HepG2 (cell line): ENCODE results near the gene MRPL28. TPM values are rescaled to one million over a fixed set of nuclear protein-coding genes. Genes with fewer than 3 reads are reported as not detected.

ENCODE experiments used
- ATAC-seq: fragments of 200-7000 bp; cut with Tn5 transposase; 3 replicates; pipeline ENCODE4 v1.9.1; 2020; ENCODE audit warnings: mild to moderate bottlenecking, moderate library complexity
- BruUV-seq: library from RNA; stranded (reverse); fragments of 400-500 nt; replicated peaks from 2 replicates; lab custom pipeline; 2021; lab: Mats Ljungman, UMichigan
- CTCF ChIA-PET: fragments of 300-600 bp; formaldehyde crosslinking; extraction: SDS; loops from one replicate; lab custom pipeline; 2021; ENCODE audit warnings: low total read pairs, inconsistent platforms, low intra/inter-chr PET ratio; lab: Yijun Ruan, JAX
- POLR2A ChIA-PET: fragments of 350-600 bp; sonication (Branson Sonifier 250); formaldehyde crosslinking; loops from one replicate; lab custom pipeline; 2020; ENCODE audit warnings: antibody characterized with exemption, inconsistent platforms; lab: Yijun Ruan, JAX
- DNase-seq: peaks from one replicate; pipeline ENCODE4 v3.0.0-alpha.2; 2015; ENCODE audit warnings: low spot score
- FAIRE-seq: peaks from 3 replicates; lab custom pipeline; 2011; peaks lifted over from hg19 to GRCh38; lab: Jason Lieb, UNC
- H2AFZ ChIP-seq: one replicate; pipeline ENCODE4 v1.6.1; 2011; ENCODE audit warnings: low read length, inconsistent platforms
- H3K27ac ChIP-seq: fragments of 300-600 bp; 3 replicates; pipeline ENCODE4 v1.8.0; 2011; ENCODE audit warnings: mixed run types, mild to moderate bottlenecking, mixed read lengths, low read length, inconsistent platforms; ENCODE audit not compliant: insufficient read depth; ENCODE audit errors: extremely low read length
- H3K27me3 ChIP-seq, 2 experiments: fragments of 200-600 bp in 1 of 2; 2 replicates in 1 of 2; 3 replicates in 1 of 2; pipeline versions ENCODE4 v1.6.0 to v1.8.0; 2011; ENCODE audit warnings: low read length in 2 of 2, mild to moderate bottlenecking in 2 of 2, moderate library complexity in 2 of 2, inconsistent platforms in 1 of 2; ENCODE audit not compliant: insufficient read depth in 2 of 2, control insufficient read depth in 1 of 2
- H3K36me3 ChIP-seq, 2 experiments: fragments of 200-600 bp in 1 of 2; replicated peaks in 1 of 2; 2 replicates in 1 of 2; 3 replicates in 1 of 2; pipeline versions ENCODE4 v1.5.1 to v1.8.0; 2011; ENCODE audit warnings: low read length in 2 of 2, inconsistent platforms in 1 of 2; ENCODE audit not compliant: insufficient read depth in 2 of 2, control insufficient read depth in 1 of 2
- H3K4me1 ChIP-seq: 2 replicates; pipeline ENCODE4 v1.5.1; 2012; ENCODE audit warnings: low read length, inconsistent platforms; ENCODE audit not compliant: insufficient read depth
- H3K4me2 ChIP-seq: 2 replicates; pipeline ENCODE4 v1.6.0; 2011; ENCODE audit warnings: low read depth, low read length, inconsistent platforms
- H3K4me3 ChIP-seq, 3 experiments: fragments of 200-600 bp in 1 of 3; sonication (generic), shearing (Covaris generic) in 1 of 3; replicated peaks in 1 of 3; 2 replicates each; pipeline ENCODE4 v1.5.1; 2011 to 2016; ENCODE audit warnings: low read length in 3 of 3, inconsistent platforms in 2 of 3, low read depth in 2 of 3, mild to moderate bottlenecking in 2 of 3, control low read depth in 1 of 3, mixed read lengths in 1 of 3; ENCODE audit not compliant: insufficient read depth in 1 of 3
- H3K79me2 ChIP-seq: one replicate; pipeline ENCODE4 v1.6.1; 2011; ENCODE audit warnings: low read length, inconsistent platforms; ENCODE audit not compliant: insufficient read depth
- H3K9ac ChIP-seq: 2 replicates; pipeline ENCODE4 v1.6.0; 2011; ENCODE audit warnings: mild to moderate bottlenecking, low read depth, low read length, inconsistent platforms; ENCODE audit not compliant: insufficient read depth
- H3K9me3 ChIP-seq: 2 replicates; pipeline ENCODE4 v1.5.1; 2012; ENCODE audit warnings: mild to moderate bottlenecking, low read length
- H4K20me1 ChIP-seq: 2 replicates; pipeline ENCODE4 v1.6.0; 2011; ENCODE audit warnings: inconsistent platforms, mild to moderate bottlenecking, low read length, moderate library complexity; ENCODE audit not compliant: insufficient read depth
- AGO2 ChIP-seq: fragments of 200-400 bp; formaldehyde crosslinking; optimal IDR thresholded peaks from 2 replicates; pipeline ENCODE3; 2017; ENCODE audit warnings: mild to moderate bottlenecking, low read depth, low read length, moderate library complexity
- KDM3A ChIP-seq: IDR thresholded peaks from 2 replicates; pipeline ENCODE4 v1.6.1; 2018; ENCODE audit warnings: low read depth, missing compliant biosample characterization
- POLR2A ChIP-seq, 2 experiments: IDR thresholded peaks; 2 replicates each; pipeline ENCODE4 v1.6.1; 2011; ENCODE audit warnings: low read depth in 2 of 2, low read length in 2 of 2, mild to moderate bottlenecking in 1 of 2, moderate library complexity in 1 of 2; ENCODE audit not compliant: insufficient read depth in 1 of 2
- RBFOX2 ChIP-seq: fragments of 200-400 bp; formaldehyde crosslinking; IDR thresholded peaks from 2 replicates; pipeline ENCODE4 v1.6.1; 2017; ENCODE audit warnings: low read depth, mild to moderate bottlenecking, low read length
- SMARCC2 ChIP-seq: fragments of 450-650 bp; IDR thresholded peaks from 2 replicates; pipeline ENCODE4 v1.6.1; 2017; ENCODE audit warnings: antibody characterized with exemption, mild to moderate bottlenecking
- ZBTB38 ChIP-seq: sonication (generic); formaldehyde crosslinking; IDR thresholded peaks from 2 replicates; pipeline ENCODE4 v1.5.1; 2020; ENCODE audit warnings: mild to moderate bottlenecking, missing genetic modification reagents
- ZNF75D ChIP-seq: sonication (generic); formaldehyde crosslinking; IDR thresholded peaks from 2 replicates; pipeline ENCODE4 v1.8.1; 2023; ENCODE audit warnings: missing genetic modification reagents, mild to moderate bottlenecking, borderline replicate concordance
- WGBS: methylation state at CpG from one replicate; pipeline ENCODE4 v1.1.6; 2017; ENCODE audit warnings: low lambda C conversion rate; 5-methylcytosine and 5-hydroxymethylcytosine counted together
- in situ Hi-C: cut with HindIII; loops from 2 replicates; pipeline ENCODE4 v1.10.0; 2017; ENCODE audit warnings: low pct_unique_long_range_greater_than_20kb; ENCODE audit not compliant: extremely low pct_ligation_motif_present
- intact Hi-C: fragments of 100-400 bp; cut with micrococcal nuclease; formaldehyde crosslinking; loops from one replicate; pipeline ENCODE4 v1.10.0; 2022; ENCODE audit not compliant: unreplicated experiment
- polyA plus RNA-seq, 8 experiments: library from polyadenylated mRNA; depleted of rRNA in 3 of 8; stranded (reverse) in 7 of 8; unstranded in 1 of 8; fragments of >200 nt; fragmentation: Illumina TruSeq in 4 of 8; extraction: Trizol in 4 of 8; gene quantifications; 2 replicates each; pipeline versions ENCODE4 v1.2.1 to v1.2.3, GENCODE V29; 2011 to 2016; ENCODE audit warnings: low read depth in 4 of 8, missing spikeins in 1 of 8, mixed read lengths in 1 of 8; ENCODE audit not compliant: insufficient read depth in 1 of 8
- total RNA-seq, 5 experiments: library from RNA; depleted of rRNA; stranded (reverse); fragments of >200 nt; fragmentation: Illumina TruSeq; extraction: Trizol; gene quantifications; 2 replicates each; pipeline ENCODE4 v1.2.3, GENCODE V29; 2016; ENCODE audit warnings: low read depth in 1 of 5

MRPL28 gene
- total and polyA plus RNA-seq, 2 of the 13 experiments (the other 11 are each of a cell fraction or from before 2014, with no cell fraction given), result 114 to 135 TPM

DNA sequence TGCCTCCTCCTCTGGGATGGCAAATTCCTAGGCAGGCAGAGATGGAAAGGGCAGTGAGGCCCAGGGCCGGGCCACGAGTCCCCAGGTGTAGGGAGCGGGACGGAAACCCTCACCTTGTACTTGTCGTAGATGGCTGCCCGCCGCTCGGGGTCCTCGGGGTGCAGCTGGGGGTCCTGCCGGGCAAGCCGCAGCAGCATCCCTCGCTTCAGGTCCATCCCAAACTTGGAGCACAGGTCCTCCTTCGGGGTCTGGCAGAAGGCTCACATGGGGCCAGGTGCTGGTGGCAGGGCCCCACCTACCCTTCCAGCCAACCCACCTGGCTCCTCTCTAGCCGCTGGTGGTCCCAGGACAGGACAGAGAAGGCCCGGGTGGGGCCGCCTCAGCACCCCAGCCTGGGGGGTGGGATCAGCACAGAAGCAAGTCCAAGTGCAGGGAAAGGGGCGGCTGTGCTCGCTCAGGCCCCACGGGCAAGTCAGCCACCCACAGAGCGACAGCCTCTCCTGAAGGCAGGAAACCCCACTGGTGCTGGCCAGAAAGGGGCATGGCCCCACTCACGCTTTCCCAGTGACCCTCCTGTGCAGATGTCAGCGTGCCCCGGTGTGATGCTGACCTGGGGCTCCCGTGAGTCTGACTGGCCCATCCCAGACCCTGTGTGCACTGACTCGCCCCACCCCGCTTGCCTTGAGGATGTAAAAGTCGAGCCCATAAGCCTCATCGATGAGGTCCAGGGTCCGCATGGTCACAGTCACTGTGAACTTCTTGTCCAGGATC is 1.8 kb downstream of the MRPL28 start:
- no peak overlapping the region for H3K27ac ChIP-seq
- no peak for FAIRE-seq
- no peak for ATAC-seq
- intact Hi-C loops (no loop called here), in situ Hi-C loops (no loop called here)
- TF ChIP-seq ZBTB38 (peak; percentile 52; the same call in 1 of the 2 replicates), RBFOX2 (peak; percentile 50; the same call in 1 of the 2 replicates), KDM3A (CRISPR knock-in tag) (no peak)
- no peak for DNase-seq
- POLR2A ChIA-PET, result interaction anchor here (2.8 kb wide), 1 partner anchor 13 kb away, joined by 27 read pairs; the partner anchor contains the start of gene PGAP6
- H3K4me1 ChIP-seq, result peaks cover 44% of the 10 kb centered on the region
- H3K36me3 ChIP-seq, result peaks cover 5 to 26% of the 10 kb centered on the region in 2 experiments; a peak in 4 of 5 replicates
- H3K27me3 ChIP-seq, result peaks cover 0 to 6% of the 10 kb centered on the region in 2 experiments; a peak in 2 of 5 replicates
- 90% methylated on average over 16 of the region's 29 CpGs for WGBS
- no peak overlapping the region for H3K9ac ChIP-seq
- no peaks in the 10 kb centered on the region for H3K9me3 ChIP-seq
- CTCF ChIA-PET, result no interaction called here
- no peak overlapping the region for H2AFZ ChIP-seq
- H4K20me1 ChIP-seq, result no peaks in the 10 kb centered on the region
- peaks cover 6% of the 10 kb centered on the region for H3K79me2 ChIP-seq
- H3K4me2 ChIP-seq, result peak overlapping the region; percentile 86; the same call in 1 of the 2 replicates
- BruUV-seq, result no TSS peak
- peak overlapping the region in 1 of 3 experiments; percentile 79; a peak in 2 of 6 replicates for H3K4me3 ChIP-seq

DNA sequence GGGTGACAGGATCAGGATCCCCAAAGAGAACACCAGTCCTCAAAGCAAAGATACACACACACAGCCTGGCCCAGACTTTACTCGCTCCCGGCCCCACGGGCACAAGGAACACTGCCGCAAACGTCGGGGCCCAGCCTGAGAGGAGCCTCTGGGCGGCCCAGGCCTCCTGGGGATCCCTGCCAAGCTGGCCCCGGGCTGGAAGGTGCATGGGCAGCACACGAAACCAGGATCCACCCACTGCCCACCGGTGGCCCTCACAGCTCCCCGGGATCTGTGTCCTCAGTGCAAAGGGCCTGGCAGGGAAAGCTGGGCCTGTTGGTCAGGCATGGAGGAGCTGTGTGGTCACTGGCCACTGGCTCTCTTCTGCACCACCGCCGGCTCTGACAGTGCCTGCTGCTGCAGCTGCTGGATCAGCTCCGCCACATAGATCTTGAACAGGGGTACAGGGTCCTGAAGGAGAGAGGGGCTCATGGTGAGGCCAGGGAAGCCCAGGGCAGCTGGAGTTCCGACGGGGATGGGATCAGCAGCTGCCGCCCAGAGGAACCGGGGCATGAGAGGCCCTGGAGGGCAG is 2.9 kb downstream of the MRPL28 start:
- H3K4me1 ChIP-seq, result peaks cover 55% of the 10 kb centered on the region
- ATAC-seq, result no peak
- CTCF ChIA-PET, result no interaction called here

More for the DNA sequence above, 2.9 kb downstream of the MRPL28 start:
- FAIRE-seq, result no peak
- H4K20me1 ChIP-seq, result no peaks in the 10 kb centered on the region
- no peak overlapping the region for H3K4me2 ChIP-seq
- intact Hi-C loops (no loop called here), in situ Hi-C loops (no loop called here)
- no peak overlapping the region for H3K9ac ChIP-seq
- BruUV-seq, result no TSS peak
- POLR2A ChIA-PET, result no interaction called here
- H3K27ac ChIP-seq, result no peak overlapping the region
- peaks cover 5 to 26% of the 10 kb centered on the region in 2 experiments; a peak in 4 of 5 replicates for H3K36me3 ChIP-seq
- H2AFZ ChIP-seq, result no peak overlapping the region
- 90% methylated on average over 11 of the region's 18 CpGs for WGBS
- H3K9me3 ChIP-seq, result no peaks in the 10 kb centered on the region
- peaks cover 6% of the 10 kb centered on the region for H3K79me2 ChIP-seq
- no peak overlapping the region for H3K4me3 ChIP-seq
- no peak for DNase-seq
- TF ChIP-seq POLR2A (IDR thresholded peaks at IDR 0.05; ENCODE audit: insufficient read depth in 1 of 2, low read depth in 2 of 2, low read length in 2 of 2) (0 out of 4 replicates have a peak, but pooled peaks of 1 of the 2 experiments have one; percentile 9), AGO2 (peak; percentile 47), SMARCC2 (no peak), ZNF75D (CRISPR knock-in tag) (no peak)
- H3K27me3 ChIP-seq, result peaks cover 1 to 13% of the 10 kb centered on the region in 2 experiments; a peak in 4 of 5 replicates
